Left kidney (tissue), 2 donors: ENCODE data around the gene CCDC191. TPM values are rescaled to one million over a fixed set of nuclear protein-coding genes. Genes with fewer than 3 reads are reported as not detected.
A peak's percentile ranks its signal among the peaks of the same experiment; 100 is the strongest.

Experiments
- DNase-seq: peaks from one replicate; pipeline ENCODE4 v3.0.0-alpha.2; 2013
- polyA plus RNA-seq: library from polyadenylated mRNA; unstranded; fragments of 120-200 nt; gene quantifications from one replicate; pipeline ENCODE4 v1.2.1, GENCODE V29; 2013; ENCODE audit not compliant: insufficient read length

CCDC191 gene
- polyA plus RNA-seq, 1 donor: 31.1 TPM

DNA sequence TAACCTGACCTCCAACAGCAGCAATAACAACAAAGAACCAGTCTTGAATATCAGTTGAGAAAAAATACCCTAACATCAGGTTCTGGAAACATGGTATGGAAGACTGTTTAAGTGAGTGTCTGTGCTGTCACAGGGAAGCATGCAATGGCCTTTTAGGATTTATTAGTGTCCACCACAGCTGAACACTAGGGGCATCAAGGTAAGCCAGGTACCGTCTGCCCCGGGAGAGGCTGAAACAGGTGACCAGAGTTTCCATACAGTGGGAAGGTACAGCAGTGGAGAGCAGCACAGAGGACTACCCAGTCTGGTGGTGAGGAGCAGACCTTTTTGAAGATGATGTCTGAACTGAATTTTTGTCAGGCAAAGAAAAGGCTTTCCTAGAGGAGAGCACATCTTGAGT, 90.2 kb downstream of the CCDC191 start:
- DNase-seq: no peak

- DNase-seq: no peak
These were observed 92.4 kb downstream of the CCDC191 start for GRCh38 chr3:113963879-113964278.

DNA sequence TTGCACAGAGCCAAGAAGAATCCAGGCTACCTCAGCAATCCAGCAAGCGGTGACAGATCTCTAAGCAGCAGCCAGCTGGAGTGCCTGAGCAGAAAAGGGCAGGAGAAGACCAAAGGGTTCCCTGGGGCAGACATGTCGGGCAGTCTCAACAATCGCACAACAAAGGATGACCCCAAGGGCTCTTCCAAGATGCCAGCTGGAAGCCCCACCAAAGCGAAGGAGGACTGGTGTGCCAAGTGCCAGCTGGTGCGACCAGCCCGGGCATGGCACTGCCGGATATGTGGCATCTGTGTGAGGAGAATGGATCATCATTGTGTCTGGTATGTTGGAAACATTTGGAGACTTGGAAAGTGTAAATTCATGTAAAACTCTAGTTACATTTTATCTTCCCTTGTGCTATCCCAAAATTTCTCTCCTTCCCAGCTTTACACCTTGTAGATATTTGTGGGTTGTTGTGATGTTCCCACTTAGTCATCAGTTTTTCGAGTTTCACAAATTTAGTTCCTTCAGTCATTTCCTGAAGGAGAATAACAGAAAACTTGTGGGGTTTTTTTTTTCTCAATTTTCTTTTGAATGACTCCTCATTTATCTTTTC, 102.1 kb downstream of the CCDC191 start:
- DNase-seq: no peak

DNA sequence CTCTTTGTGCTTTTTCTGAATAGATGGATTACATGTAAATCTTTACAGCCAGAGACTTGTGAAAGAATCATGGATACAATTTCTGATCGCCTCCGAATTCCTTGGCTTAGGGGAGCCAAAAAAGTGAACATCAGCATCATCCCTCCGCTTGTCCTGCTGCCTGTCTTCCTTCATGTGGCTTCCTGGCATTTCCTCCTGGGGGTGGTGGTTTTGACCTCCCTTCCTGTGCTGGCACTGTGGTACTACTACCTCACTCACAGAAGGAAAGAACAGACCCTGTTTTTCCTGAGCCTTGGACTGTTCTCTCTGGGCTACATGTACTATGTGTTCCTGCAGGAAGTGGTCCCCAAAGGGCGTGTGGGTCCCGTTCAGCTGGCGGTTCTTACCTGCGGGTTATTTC, 102.6 kb downstream of the CCDC191 start:
- no peak for DNase-seq

DNA sequence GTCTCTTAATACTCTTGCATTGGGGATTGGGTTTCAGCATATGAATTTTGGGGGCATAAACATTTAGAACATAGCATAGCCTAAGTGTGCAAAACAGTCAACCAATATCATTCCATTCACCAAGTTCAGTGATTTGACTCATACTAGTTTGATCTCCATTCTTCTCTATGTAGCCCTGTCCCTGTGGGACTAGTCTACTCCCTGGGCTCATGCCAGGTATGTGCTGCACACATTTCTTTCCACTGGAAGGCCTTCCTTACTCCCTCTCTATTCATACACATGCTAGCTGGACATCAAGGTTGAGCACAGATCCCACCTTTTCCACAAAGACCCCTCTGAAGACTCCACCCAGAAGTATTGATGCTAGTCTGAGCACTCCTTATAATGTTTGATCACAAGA, 103.4 kb downstream of the CCDC191 start:
- no peak for DNase-seq

GRCh38 chr3:113948015-113948917, 108.1 kb downstream of the CCDC191 start:
- peak; percentile 41 for DNase-seq

DNA sequence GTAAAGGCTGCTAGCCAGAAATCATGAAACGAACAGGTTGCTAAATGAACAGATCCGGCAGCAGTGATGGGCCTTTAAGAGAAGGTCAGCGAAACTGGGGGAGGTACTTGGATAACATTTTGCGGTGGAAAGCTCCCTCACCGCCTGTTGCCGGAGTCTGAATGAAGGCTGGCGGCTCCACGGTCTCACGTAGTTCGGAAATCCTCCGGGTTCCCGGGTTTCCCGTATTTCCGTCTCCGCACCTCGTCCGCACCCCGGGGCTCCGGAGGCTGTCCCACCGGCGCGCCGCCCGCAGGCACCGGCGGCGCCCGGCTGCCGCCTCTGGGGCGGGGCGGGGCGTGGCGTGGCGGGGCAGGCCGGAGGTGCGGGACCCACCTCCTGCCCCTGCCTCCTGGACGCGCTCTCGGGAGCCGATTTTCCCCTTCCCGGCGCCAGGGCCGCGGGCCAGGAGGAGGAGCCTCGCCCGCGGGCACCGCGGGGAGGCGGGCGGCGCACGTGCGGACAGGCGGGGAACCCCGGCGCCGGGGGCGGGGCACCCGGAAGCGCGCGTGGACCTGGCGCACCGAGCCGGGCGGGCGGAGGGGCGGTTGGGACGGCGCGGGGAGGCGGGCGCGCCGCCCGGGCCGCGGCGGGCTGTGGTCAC, 108.8 kb downstream of the CCDC191 start, which contains the start of gene ZDHHC23:
Gene ZDHHC23 (plus strand): TSS at position 642 of the 643 bp plus-strand sequence. CDS start 790 bp downstream, outside the sequence.
- DNase-seq: peak; percentile 35

- no peak for DNase-seq
These were observed 109.5 kb downstream of the CCDC191 start for GRCh38 chr3:113946831-113947230.

DNA sequence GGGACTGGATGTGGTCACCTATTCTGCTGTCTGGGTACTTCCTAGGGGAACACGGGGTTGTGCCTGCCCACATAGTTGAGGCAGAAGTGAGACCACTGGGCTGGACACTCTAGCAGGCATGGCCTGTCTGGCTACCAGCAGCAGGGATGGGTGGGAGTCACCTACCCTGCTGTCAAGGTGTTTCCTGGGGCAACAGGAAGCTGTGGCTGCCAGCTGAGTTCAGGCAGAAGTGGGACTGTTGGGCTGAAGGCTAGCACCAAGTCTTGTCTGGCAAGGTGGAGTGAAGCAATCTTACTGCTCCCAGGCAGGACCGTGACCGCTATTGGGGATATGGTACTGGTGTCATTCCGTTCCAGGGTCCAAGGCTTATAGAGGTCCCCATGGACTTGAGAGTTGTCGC, 128.8 kb downstream of the CCDC191 start:
- DNase-seq: no peak

DNA sequence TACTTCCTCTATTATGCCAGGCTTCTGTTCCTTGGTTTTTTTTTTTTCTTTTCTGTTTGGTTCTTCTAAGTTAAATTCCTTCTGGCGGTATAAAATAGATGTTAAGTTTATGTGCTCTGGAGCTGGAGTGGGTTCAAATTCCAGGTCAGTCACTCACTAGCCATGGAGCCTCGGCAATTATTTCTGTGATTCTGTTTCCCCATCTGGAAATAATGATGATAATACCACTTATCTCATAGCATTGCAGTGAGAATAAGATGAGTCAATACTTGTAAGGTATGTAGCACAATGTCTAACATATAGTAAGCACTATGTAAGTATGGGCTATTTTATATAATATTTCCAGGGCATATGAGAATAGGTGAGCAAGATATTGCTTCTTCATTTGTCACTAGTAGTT, 141.7 kb downstream of the CCDC191 start:
- no peak for DNase-seq

Other genes starting within 250 kb of the CCDC191 start
- gene GRAMD1C, start 217.7 kb downstream of the CCDC191 start, polyA plus RNA-seq: 34.7 TPM
- gene ZDHHC23, start 108.5 kb downstream of the CCDC191 start, polyA plus RNA-seq: 20.9 TPM
- gene QTRT2, start 211 bp upstream of the CCDC191 start, polyA plus RNA-seq: 40.3 TPM
- not detected for gene DRD3, start 122.5 kb upstream of the CCDC191 start, polyA plus RNA-seq
- 0.15 TPM for gene ZNF80, start 181.1 kb upstream of the CCDC191 start, polyA plus RNA-seq
- 0.08 TPM for gene TIGIT, start 237.5 kb upstream of the CCDC191 start, polyA plus RNA-seq